GM23338 (cell line): ENCODE measurements around the gene RGSL1.

Experiments
- CREB1 ChIP-seq: fragments of 250-450 bp; sonication (Bioruptor Pico); IDR thresholded peaks from 2 replicates; pipeline ENCODE4 v1.5.0; 2020; ENCODE audit warnings: low read depth, mild to moderate bottlenecking, moderate library complexity
- EZH2 ChIP-seq: fragments of 200-600 bp; sonication (generic); IDR thresholded peaks from one replicate; pipeline ENCODE4 v1.8.0; 2017; ENCODE audit warnings: antibody characterized with exemption, mild to moderate bottlenecking, low read depth; ENCODE audit not compliant: unreplicated experiment
- EZH2phosphoT487 ChIP-seq: fragments of 200-600 bp; sonication (generic); IDR thresholded peaks from one replicate; pipeline ENCODE4 v1.8.1; 2018; ENCODE audit warnings: antibody characterized with exemption; ENCODE audit not compliant: unreplicated experiment
- JUNB ChIP-seq: IDR thresholded peaks from one replicate; pipeline ENCODE4 v1.6.1; 2016; ENCODE audit warnings: antibody characterized with exemption; ENCODE audit not compliant: unreplicated experiment
- NANOG ChIP-seq: IDR thresholded peaks from 2 replicates; pipeline ENCODE4 v1.6.1; 2016; ENCODE audit warnings: antibody characterized with exemption, borderline replicate concordance
- POLR2AphosphoS5 ChIP-seq: IDR thresholded peaks from 2 replicates; pipeline ENCODE4 v1.6.1; 2016; ENCODE audit warnings: antibody characterized with exemption, low read depth
- STAT1 ChIP-seq: IDR thresholded peaks from one replicate; pipeline ENCODE4 v1.6.1; 2016; ENCODE audit warnings: antibody characterized with exemption; ENCODE audit not compliant: unreplicated experiment
- ZNF114 ChIP-seq: fragments of 250-450 bp; sonication (Bioruptor Pico); IDR thresholded peaks from 2 replicates; pipeline ENCODE4 v1.5.0; 2020; ENCODE audit warnings: mild to moderate bottlenecking, moderate library complexity
- ZNF331 ChIP-seq: fragments of 250-450 bp; sonication (Bioruptor Pico); IDR thresholded peaks from 2 replicates; pipeline ENCODE4 v1.5.0; 2020; ENCODE audit warnings: low read depth, mild to moderate bottlenecking, moderate library complexity
- TF ChIP-seq, protein P1 (sequence below), 2 experiments: fragments of 200-600 bp in 1 of 2; sonication (generic) in 1 of 2; conservative IDR thresholded peaks; 2 replicates each; pipeline versions ENCODE4 v1.5.1 to v1.6.1; 2016 to 2017; ENCODE audit warnings: antibody characterized with exemption in 2 of 2, low read depth in 2 of 2, mild to moderate bottlenecking in 2 of 2, moderate library complexity in 1 of 2
- TF ChIP-seq, protein P2 (sequence below): IDR thresholded peaks from one replicate; pipeline ENCODE4 v1.6.1; 2018; ENCODE audit warnings: antibody characterized with exemption; ENCODE audit not compliant: unreplicated experiment
- TF ChIP-seq, protein P3 (sequence below): fragments of 250-450 bp; sonication (Bioruptor Pico); IDR thresholded peaks from 2 replicates; pipeline ENCODE4 v1.5.0; 2020; ENCODE audit warnings: mild to moderate bottlenecking, moderate library complexity
- TF ChIP-seq, protein P4 (sequence below): IDR thresholded peaks from 2 replicates; pipeline ENCODE4 v1.6.1; 2016; ENCODE audit warnings: antibody characterized with exemption

DNA sequence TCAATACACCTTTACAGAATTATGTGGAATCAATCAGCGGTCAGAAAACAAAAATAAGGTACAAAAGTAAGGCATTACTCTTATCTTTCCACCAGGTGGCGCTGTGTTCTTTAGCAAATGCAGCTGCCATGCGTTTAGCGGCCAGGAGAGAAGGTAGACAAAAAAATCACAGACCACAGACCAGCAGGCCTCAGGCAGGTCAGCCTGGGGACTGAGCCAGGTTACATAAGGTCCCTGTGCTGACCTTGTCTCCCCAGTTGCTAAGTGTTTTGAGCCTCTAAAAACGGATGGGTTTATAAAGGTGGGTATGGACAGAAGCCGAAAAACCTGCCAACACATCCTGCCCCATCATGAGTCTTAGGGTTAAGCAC, 151.5 kb downstream of the RGSL1 start:
- TF ChIP-seq, protein P1, sequence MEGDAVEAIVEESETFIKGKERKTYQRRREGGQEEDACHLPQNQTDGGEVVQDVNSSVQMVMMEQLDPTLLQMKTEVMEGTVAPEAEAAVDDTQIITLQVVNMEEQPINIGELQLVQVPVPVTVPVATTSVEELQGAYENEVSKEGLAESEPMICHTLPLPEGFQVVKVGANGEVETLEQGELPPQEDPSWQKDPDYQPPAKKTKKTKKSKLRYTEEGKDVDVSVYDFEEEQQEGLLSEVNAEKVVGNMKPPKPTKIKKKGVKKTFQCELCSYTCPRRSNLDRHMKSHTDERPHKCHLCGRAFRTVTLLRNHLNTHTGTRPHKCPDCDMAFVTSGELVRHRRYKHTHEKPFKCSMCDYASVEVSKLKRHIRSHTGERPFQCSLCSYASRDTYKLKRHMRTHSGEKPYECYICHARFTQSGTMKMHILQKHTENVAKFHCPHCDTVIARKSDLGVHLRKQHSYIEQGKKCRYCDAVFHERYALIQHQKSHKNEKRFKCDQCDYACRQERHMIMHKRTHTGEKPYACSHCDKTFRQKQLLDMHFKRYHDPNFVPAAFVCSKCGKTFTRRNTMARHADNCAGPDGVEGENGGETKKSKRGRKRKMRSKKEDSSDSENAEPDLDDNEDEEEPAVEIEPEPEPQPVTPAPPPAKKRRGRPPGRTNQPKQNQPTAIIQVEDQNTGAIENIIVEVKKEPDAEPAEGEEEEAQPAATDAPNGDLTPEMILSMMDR (conservative IDR thresholded peaks at IDR 0.05; ENCODE audit: low read depth in 2 of 2): peak; percentile 89 to 92
- 0 out of 2 replicates have a peak, but pooled peaks have one; percentile 15 for TF ChIP-seq NANOG
- TF ChIP-seq POLR2AphosphoS5: no peak
- TF ChIP-seq EZH2: no peak
- TF ChIP-seq, protein P2, sequence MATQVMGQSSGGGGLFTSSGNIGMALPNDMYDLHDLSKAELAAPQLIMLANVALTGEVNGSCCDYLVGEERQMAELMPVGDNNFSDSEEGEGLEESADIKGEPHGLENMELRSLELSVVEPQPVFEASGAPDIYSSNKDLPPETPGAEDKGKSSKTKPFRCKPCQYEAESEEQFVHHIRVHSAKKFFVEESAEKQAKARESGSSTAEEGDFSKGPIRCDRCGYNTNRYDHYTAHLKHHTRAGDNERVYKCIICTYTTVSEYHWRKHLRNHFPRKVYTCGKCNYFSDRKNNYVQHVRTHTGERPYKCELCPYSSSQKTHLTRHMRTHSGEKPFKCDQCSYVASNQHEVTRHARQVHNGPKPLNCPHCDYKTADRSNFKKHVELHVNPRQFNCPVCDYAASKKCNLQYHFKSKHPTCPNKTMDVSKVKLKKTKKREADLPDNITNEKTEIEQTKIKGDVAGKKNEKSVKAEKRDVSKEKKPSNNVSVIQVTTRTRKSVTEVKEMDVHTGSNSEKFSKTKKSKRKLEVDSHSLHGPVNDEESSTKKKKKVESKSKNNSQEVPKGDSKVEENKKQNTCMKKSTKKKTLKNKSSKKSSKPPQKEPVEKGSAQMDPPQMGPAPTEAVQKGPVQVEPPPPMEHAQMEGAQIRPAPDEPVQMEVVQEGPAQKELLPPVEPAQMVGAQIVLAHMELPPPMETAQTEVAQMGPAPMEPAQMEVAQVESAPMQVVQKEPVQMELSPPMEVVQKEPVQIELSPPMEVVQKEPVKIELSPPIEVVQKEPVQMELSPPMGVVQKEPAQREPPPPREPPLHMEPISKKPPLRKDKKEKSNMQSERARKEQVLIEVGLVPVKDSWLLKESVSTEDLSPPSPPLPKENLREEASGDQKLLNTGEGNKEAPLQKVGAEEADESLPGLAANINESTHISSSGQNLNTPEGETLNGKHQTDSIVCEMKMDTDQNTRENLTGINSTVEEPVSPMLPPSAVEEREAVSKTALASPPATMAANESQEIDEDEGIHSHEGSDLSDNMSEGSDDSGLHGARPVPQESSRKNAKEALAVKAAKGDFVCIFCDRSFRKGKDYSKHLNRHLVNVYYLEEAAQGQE: no peak
- no peak for TF ChIP-seq EZH2phosphoT487
- TF ChIP-seq ZNF331: no peak
- no peak for TF ChIP-seq CREB1
- no peak for TF ChIP-seq JUNB
- no peak for TF ChIP-seq ZNF114 (CRISPR knock-in tag)
- TF ChIP-seq, protein P3, sequence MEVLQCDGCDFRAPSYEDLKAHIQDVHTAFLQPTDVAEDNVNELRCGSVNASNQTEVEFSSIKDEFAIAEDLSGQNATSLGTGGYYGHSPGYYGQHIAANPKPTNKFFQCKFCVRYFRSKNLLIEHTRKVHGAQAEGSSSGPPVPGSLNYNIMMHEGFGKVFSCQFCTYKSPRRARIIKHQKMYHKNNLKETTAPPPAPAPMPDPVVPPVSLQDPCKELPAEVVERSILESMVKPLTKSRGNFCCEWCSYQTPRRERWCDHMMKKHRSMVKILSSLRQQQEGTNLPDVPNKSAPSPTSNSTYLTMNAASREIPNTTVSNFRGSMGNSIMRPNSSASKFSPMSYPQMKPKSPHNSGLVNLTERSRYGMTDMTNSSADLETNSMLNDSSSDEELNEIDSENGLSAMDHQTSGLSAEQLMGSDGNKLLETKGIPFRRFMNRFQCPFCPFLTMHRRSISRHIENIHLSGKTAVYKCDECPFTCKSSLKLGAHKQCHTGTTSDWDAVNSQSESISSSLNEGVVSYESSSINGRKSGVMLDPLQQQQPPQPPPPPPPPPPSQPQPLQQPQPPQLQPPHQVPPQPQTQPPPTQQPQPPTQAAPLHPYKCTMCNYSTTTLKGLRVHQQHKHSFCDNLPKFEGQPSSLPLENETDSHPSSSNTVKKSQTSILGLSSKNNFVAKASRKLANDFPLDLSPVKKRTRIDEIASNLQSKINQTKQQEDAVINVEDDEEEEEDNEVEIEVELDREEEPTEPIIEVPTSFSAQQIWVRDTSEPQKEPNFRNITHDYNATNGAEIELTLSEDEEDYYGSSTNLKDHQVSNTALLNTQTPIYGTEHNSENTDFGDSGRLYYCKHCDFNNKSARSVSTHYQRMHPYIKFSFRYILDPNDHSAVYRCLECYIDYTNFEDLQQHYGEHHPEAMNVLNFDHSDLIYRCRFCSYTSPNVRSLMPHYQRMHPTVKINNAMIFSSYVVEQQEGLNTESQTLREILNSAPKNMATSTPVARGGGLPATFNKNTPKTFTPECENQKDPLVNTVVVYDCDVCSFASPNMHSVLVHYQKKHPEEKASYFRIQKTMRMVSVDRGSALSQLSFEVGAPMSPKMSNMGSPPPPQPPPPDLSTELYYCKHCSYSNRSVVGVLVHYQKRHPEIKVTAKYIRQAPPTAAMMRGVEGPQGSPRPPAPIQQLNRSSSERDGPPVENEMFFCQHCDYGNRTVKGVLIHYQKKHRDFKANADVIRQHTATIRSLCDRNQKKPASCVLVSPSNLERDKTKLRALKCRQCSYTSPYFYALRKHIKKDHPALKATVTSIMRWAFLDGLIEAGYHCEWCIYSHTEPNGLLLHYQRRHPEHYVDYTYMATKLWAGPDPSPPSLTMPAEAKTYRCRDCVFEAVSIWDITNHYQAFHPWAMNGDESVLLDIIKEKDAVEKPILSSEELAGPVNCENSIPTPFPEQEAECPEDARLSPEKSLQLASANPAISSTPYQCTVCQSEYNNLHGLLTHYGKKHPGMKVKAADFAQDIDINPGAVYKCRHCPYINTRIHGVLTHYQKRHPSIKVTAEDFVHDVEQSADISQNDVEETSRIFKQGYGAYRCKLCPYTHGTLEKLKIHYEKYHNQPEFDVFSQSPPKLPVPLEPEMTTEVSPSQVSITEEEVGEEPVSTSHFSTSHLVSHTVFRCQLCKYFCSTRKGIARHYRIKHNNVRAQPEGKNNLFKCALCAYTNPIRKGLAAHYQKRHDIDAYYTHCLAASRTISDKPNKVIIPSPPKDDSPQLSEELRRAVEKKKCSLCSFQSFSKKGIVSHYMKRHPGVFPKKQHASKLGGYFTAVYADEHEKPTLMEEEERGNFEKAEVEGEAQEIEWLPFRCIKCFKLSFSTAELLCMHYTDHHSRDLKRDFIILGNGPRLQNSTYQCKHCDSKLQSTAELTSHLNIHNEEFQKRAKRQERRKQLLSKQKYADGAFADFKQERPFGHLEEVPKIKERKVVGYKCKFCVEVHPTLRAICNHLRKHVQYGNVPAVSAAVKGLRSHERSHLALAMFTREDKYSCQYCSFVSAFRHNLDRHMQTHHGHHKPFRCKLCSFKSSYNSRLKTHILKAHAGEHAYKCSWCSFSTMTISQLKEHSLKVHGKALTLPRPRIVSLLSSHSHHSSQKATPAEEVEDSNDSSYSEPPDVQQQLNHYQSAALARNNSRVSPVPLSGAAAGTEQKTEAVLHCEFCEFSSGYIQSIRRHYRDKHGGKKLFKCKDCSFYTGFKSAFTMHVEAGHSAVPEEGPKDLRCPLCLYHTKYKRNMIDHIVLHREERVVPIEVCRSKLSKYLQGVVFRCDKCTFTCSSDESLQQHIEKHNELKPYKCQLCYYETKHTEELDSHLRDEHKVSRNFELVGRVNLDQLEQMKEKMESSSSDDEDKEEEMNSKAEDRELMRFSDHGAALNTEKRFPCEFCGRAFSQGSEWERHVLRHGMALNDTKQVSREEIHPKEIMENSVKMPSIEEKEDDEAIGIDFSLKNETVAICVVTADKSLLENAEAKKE (CRISPR knock-in tag): no peak
- TF ChIP-seq, protein P4, sequence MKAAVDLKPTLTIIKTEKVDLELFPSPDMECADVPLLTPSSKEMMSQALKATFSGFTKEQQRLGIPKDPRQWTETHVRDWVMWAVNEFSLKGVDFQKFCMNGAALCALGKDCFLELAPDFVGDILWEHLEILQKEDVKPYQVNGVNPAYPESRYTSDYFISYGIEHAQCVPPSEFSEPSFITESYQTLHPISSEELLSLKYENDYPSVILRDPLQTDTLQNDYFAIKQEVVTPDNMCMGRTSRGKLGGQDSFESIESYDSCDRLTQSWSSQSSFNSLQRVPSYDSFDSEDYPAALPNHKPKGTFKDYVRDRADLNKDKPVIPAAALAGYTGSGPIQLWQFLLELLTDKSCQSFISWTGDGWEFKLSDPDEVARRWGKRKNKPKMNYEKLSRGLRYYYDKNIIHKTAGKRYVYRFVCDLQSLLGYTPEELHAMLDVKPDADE: no peak
- TF ChIP-seq STAT1: no peak
